ENCODE data around the gene SH2D1A. TPM values are rescaled to one million over a fixed set of nuclear protein-coding genes. Genes with fewer than 3 reads are reported as not detected.

The SH2D1A gene
- total and polyA plus RNA-seq, 8 donors, result 0.43 to 1.1 (median 0.64) TPM

GRCh38 chrX:124415115-124415800, 68.9 kb downstream of the SH2D1A start:
- Histone ChIP-seq H3K9me3 (no peaks in the 10 kb centered on the region), H3K27me3 (no peaks in the 10 kb centered on the region), H3K36me3 (no peaks in the 10 kb centered on the region), H3K27ac (no peak overlapping the region), H3K4me1 (no peaks in the 10 kb centered on the region), H3K4me3 (no peak overlapping the region)
- intact Hi-C loops (cut with DNase I), result no loop called here
- TF ChIP-seq CTCF (IDR thresholded peaks at IDR 0.05), result no peak
- no peak for DNase-seq
- ATAC-seq, result no peak

- intact Hi-C loops (cut with DNase I), result no loop called here
- no peaks in the 10 kb centered on the region for H3K9me3 ChIP-seq
- no peak for TF ChIP-seq CTCF (IDR thresholded peaks at IDR 0.05)
- H3K4me3 ChIP-seq, result no peak overlapping the region
- no peaks in the 10 kb centered on the region for H3K36me3 ChIP-seq
- H3K27ac ChIP-seq, result no peak overlapping the region
- no peak for DNase-seq
- ATAC-seq, result no peak
- no peaks in the 10 kb centered on the region for H3K4me1 ChIP-seq
- no peaks in the 10 kb centered on the region for H3K27me3 ChIP-seq
Observed at GRCh38 chrX:124421898-124422655, 75.7 kb downstream of the SH2D1A start.

Other genes with a start within 250 kb of the SH2D1A start
- gene TEX13D, start 13.9 kb upstream of the SH2D1A start, total RNA-seq, result not detected
- gene TEX13D, start 13.9 kb upstream of the SH2D1A start, polyA plus RNA-seq (ENCODE audit: insufficient read length in 6 of 6), result under 1 TPM in 1 of 6 donors, not detected in 5; 0.10 TPM

Data from left lung (tissue), 10 donors.